Kidney (tissue), 14 donors: Measurements from ENCODE around the gene APBB3. TPM values are rescaled to one million over a fixed set of nuclear protein-coding genes. Genes with fewer than 3 reads are reported as not detected.

Experiments used
- DNase-seq, 5 donors: peaks; one replicate each; pipeline ENCODE4 v3.0.0-alpha.2; 2013 to 2020
- FAIRE-seq: peaks from 2 replicates; lab custom pipeline; 2012; peaks lifted over from hg19 to GRCh38; lab: Jason Lieb, UNC
- H3K27ac ChIP-seq, 2 donors: one replicate each; pipeline ENCODE4 v1.7.0; 2013; ENCODE audit warnings: low read depth in 2 of 2, low read length in 2 of 2, inconsistent platforms in 1 of 2
- H3K27me3 ChIP-seq: one replicate; pipeline ENCODE4 v1.7.1; 2013; ENCODE audit warnings: low read length, inconsistent platforms; ENCODE audit not compliant: control insufficient read depth, insufficient read depth
- H3K36me3 ChIP-seq, 3 donors: one replicate each; pipeline versions ENCODE4 v1.7.0 to v1.7.1; 2013; ENCODE audit warnings: low read length in 3 of 3, control low read depth in 1 of 3, inconsistent platforms in 1 of 3; ENCODE audit not compliant: insufficient read depth in 3 of 3, control insufficient read depth in 2 of 3
- H3K4me1 ChIP-seq, 3 donors: one replicate each; pipeline versions ENCODE4 v1.7.0 to v1.7.1; 2013; ENCODE audit warnings: low read length in 3 of 3, inconsistent platforms in 1 of 3, low read depth in 1 of 3; ENCODE audit not compliant: control insufficient read depth in 2 of 3, insufficient read depth in 2 of 3
- H3K4me3 ChIP-seq, 3 donors: one replicate each; pipeline versions ENCODE4 v1.7.0 to v1.8.1; 2013; ENCODE audit warnings: low read length in 3 of 3, control low read depth in 1 of 3, inconsistent platforms in 1 of 3
- H3K9ac ChIP-seq, 3 donors: one replicate each; pipeline versions ENCODE4 v1.7.0 to v1.7.1; 2013; ENCODE audit warnings: low read length in 3 of 3, control low read depth in 1 of 3, inconsistent platforms in 1 of 3
- H3K9me3 ChIP-seq, 3 donors: one replicate each; pipeline versions ENCODE4 v1.7.0 to v1.7.1; 2013; ENCODE audit warnings: low read length in 3 of 3, control low read depth in 1 of 3, inconsistent platforms in 1 of 3; ENCODE audit not compliant: control insufficient read depth in 2 of 3, insufficient read depth in 1 of 3
- CTCF ChIP-seq: IDR thresholded peaks from 3 replicates; pipeline ENCODE4 v1.5.1; 2012; ENCODE audit warnings: mild to moderate bottlenecking, moderate library complexity, borderline replicate concordance; ENCODE audit not compliant: insufficient read depth; ENCODE audit errors: extremely low read depth
- intact Hi-C: fragments of 100-400 bp; cut with DNase I; formaldehyde crosslinking; loops from one replicate; pipeline ENCODE4 v1.11.1; 2022
- polyA plus RNA-seq: library from polyadenylated mRNA; stranded (reverse); fragments of 350-450 nt; fragmentation: Illumina TruSeq; extraction: RNeasy Lipid Tissue Mini Kit (QIAGEN cat#74804); gene quantifications from one replicate; pipeline ENCODE4 v1.2.3, GENCODE V29; 2014; ENCODE audit warnings: low read depth, low replicate concordance; ENCODE audit not compliant: insufficient read depth
- total RNA-seq: library from RNA; stranded (reverse); fragmentation: NEBNext Ultra II Directional; extraction: Animal tissue kit (Norgen Biotek cat#: 25700); gene quantifications from one replicate; pipeline ENCODE4 v1.2.1, GENCODE V29; 2021
- donor health status: control.
- donor health status: control.
- donor health status: control.
- donor health status: control.
- donor health status: control.
- donor health status: DM: yes; HTN: yes; CAD: no.
- donor health status: Normal renal cell carcinoma (clear cell type).

The APBB3 gene
- total and polyA plus RNA-seq, 2 donors from 2014 or later, result 19.6 to 33.9 TPM

- H3K36me3 ChIP-seq, result peaks cover 2 to 22% (median 18%) of the 10 kb centered on the region in 3 donors
- TF ChIP-seq CTCF, result no peak
- FAIRE-seq, result no peak
- no peak for DNase-seq
- no peak overlapping the region for H3K9ac ChIP-seq
- H3K27ac ChIP-seq, result no peak overlapping the region
- intact Hi-C loops, result no loop called here
- H3K4me3 ChIP-seq, result no peak overlapping the region
- peaks cover 0 to 44% (median 32%) of the 10 kb centered on the region in 3 donors for H3K4me1 ChIP-seq
- H3K9me3 ChIP-seq, result no peaks in the 10 kb centered on the region
- no peaks in the 10 kb centered on the region for H3K27me3 ChIP-seq
These were observed 12.5 kb downstream of the APBB3 start for GRCh38 chr5:140551872-140552271.

DNA sequence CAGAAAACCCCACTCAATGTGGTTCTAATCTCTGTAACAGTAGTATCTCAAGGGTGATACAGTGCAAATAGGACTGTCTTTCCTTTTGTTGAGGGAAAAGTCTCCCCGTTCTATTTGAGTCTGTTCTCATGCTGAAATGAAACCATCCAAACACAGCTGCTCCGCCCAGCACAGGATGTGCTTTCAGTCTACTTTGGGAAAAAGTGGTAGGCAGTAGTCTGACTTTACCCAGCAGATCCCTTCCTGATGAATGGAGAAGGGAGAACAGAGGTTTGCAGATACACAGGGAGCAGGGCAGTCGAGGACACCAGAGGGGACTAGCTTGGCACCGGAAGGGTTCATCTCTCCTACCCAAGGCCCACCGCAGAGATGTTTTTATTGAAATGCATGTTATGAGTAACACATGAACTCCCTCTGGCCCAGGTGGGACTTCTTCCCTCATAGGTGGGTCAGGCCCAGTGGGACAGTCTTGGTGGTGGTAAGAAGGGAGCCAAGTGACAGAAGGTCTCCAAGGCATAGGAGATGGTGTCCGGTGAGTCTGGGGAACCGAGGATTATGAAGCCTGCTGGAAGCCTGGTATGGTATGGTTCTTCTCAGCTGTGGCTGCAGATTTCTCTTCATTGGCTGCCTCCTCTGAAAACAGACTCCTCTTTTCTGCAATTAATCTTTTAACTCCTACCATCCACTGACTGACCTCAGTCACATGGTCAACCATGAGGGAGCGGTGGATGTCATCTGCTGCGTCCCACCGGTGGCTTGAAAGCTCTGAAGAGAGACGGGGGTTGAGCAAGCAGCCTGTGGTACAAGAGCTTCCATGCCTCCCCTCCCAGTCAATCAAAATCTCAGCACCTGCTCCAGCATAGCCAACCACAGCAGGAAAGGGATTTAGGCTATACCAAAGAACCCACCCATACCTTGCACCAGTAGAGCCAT is 14.0 kb downstream of the APBB3 start:
- no peaks in the 10 kb centered on the region for H3K27me3 ChIP-seq
- peaks cover 0 to 39% (median 32%) of the 10 kb centered on the region in 3 donors for H3K4me1 ChIP-seq
- peaks cover 2 to 22% (median 18%) of the 10 kb centered on the region in 3 donors for H3K36me3 ChIP-seq
- H3K9me3 ChIP-seq, result no peaks in the 10 kb centered on the region
- H3K27ac ChIP-seq, result peak overlapping the region; percentile 16 to 96
- no peak overlapping the region for H3K4me3 ChIP-seq
- no peak for FAIRE-seq
- TF ChIP-seq CTCF, result no peak
- H3K9ac ChIP-seq, result no peak overlapping the region
- intact Hi-C loops, result no loop called here
- DNase-seq, result no peak

DNA sequence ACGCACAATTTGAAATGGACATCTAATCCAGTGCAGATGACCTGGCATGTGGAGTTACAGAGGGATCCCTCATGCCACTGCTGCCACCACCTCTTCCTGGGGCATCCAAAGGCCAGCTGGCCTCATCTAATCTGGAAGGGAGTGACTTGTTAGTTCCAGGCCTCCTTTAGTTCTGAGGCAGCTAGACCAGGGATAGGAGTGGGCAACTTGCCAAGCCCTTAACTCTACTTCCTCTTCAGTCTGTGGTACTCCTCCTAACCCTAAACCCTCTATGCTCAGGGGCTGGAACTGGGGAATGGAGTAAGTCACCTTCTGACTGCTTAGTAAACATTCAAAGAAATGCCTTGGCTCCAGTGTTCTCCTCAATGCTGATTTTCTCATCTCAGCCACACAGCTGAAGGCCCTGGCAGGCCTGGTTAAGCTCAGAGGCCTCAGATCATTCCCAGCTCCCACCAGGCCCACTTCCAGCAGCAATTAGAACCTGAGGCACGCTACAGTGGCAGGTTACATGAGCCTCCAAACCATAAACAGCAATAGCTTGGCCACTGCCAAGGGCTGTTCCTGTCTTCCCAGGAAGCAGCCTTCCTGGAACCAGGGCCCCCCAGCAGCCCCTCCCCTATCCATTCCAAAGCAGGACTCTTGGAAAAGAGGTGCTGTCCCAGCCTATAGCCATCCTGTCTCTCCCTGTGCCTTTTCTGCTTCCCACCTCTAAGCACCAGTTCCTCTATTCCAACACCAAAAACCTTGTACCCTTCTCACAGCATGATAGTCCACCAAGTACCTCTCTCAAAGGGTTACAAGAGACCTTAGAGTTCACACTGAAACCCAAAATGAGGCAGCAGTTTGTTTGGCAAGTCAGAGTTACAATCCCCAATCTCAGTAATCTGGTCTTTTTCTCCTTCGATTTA is 14.9 kb downstream of the APBB3 start:
- no peak overlapping the region for H3K4me3 ChIP-seq
- H3K4me1 ChIP-seq, result peaks cover 0 to 36% (median 32%) of the 10 kb centered on the region in 3 donors
- no peaks in the 10 kb centered on the region for H3K9me3 ChIP-seq
- H3K27me3 ChIP-seq, result no peaks in the 10 kb centered on the region
- peak in 2 of 5 donors; percentile 25 to 56 for DNase-seq
- peaks cover 2 to 26% (median 20%) of the 10 kb centered on the region in 3 donors for H3K36me3 ChIP-seq
- FAIRE-seq, result no peak
- intact Hi-C loops, result loop anchor here (10.0 kb wide), 1 partner anchor 95 kb away; the partner anchor contains the start of genes IK and NDUFA2
- peak overlapping the region; percentile 16 to 96 for H3K27ac ChIP-seq
- TF ChIP-seq CTCF, result no peak
- no peak overlapping the region for H3K9ac ChIP-seq
